Fibroblast of villous mesenchyme (primary cell): ENCODE results near the gene UGT1A8. TPM values are rescaled to one million over a fixed set of nuclear protein-coding genes. Genes with fewer than 3 reads are reported as not detected.

Source experiments
- DNase-seq: peaks from one replicate; pipeline ENCODE4 v3.0.0-alpha.2; 2010; ENCODE audit warnings: low read depth
- H3K4me3 ChIP-seq: 2 replicates; pipeline ENCODE4 v1.5.1; 2011; ENCODE audit warnings: low read depth, mild to moderate bottlenecking, low read length
- total RNA-seq: library from RNA; depleted of rRNA; stranded (reverse); fragments of >200 nt; gene quantifications from 2 replicates; pipeline ENCODE4 v1.2.3, GENCODE V29; 2012
- TF ChIP-seq, protein P1 (sequence below): IDR thresholded peaks from 2 replicates; pipeline ENCODE4 v1.5.1; 2012; ENCODE audit warnings: low read depth, mild to moderate bottlenecking, low read length; ENCODE audit not compliant: insufficient read depth

UGT1A8 gene
- total RNA-seq, 1 donor: under 0.01 TPM

- H3K4me3 ChIP-seq: no peak overlapping the region
- TF ChIP-seq, protein P1, sequence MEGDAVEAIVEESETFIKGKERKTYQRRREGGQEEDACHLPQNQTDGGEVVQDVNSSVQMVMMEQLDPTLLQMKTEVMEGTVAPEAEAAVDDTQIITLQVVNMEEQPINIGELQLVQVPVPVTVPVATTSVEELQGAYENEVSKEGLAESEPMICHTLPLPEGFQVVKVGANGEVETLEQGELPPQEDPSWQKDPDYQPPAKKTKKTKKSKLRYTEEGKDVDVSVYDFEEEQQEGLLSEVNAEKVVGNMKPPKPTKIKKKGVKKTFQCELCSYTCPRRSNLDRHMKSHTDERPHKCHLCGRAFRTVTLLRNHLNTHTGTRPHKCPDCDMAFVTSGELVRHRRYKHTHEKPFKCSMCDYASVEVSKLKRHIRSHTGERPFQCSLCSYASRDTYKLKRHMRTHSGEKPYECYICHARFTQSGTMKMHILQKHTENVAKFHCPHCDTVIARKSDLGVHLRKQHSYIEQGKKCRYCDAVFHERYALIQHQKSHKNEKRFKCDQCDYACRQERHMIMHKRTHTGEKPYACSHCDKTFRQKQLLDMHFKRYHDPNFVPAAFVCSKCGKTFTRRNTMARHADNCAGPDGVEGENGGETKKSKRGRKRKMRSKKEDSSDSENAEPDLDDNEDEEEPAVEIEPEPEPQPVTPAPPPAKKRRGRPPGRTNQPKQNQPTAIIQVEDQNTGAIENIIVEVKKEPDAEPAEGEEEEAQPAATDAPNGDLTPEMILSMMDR: no peak
- no peak for DNase-seq
These were observed 158.0 kb downstream of the UGT1A8 start for GRCh38 chr2:233775414-233775813.

GRCh38 chr2:233778030-233778429, 160.6 kb downstream of the UGT1A8 start, which contains the start of gene MROH2A:
MROH2A (plus strand) TSS chr2:233778330; CDS start chr2:233779359, 1,029 bp downstream.
- H3K4me3 ChIP-seq: no peak within 1 kb of the TSS
- TF ChIP-seq, protein P1: no peak
- no peak for DNase-seq

DNA sequence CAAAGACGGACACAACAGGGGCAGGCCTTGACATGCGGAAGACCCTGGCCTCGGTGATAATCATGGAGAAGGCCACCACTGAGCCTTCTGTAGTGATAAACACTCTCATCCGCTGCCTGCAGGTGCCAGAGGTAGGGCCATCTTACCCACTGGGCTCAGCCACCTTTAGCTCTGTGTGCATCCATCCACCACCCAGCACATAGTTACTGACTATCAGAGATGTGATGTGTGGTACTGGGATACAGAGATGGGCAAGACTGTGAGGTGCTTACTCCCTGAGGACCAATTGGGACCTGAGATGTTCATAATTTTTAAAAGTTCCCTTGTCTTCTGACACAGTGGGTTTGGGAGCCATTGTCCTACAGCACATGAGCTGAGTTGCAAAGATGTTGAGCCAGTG, 162.3 kb downstream of the UGT1A8 start:
- H3K4me3 ChIP-seq: no peak overlapping the region
- no peak for DNase-seq
- TF ChIP-seq, protein P1: no peak

DNA sequence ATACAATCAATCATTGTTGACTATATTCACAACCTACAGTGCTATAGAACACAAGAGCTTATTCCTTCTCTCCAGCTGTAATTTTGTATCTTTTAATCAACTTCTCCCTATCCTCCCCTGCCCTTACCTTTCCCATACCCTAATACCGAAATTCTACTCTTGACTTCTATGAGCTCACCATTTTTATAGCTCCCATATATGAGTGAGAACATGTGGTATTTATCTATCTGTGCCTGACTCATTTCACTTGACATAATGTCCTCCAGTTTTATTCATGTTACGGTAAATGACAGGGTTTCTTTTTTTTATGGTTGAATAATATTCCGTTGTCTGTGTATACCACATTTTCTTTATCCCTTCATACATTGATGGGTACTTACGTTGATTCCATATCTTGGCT, 163.3 kb downstream of the UGT1A8 start:
- no peak overlapping the region for H3K4me3 ChIP-seq
- peak; percentile 14 for DNase-seq
- TF ChIP-seq, protein P1: no peak

DNA sequence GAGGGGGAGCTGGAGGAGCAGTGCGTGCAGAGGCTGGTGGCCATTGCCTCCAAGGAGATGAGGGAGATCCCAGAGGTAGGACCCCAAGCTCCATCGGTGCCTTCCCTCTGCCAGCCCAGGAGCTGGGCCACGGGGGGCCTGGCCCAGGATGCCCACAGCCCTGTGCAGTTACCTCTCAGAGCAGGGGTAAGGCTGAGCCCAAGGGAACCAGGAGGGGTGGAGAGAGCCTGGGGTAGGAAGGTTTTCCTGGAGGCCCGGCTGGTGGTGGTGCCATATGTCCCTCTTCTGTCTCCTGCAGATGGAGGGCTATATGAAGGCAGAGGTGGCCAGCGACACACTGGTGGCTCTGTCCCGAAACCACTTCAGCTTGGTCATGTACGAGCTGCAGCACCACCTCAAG, 172.1 kb downstream of the UGT1A8 start:
- TF ChIP-seq, protein P1: no peak
- DNase-seq: no peak
- H3K4me3 ChIP-seq: no peak overlapping the region

- DNase-seq: no peak
- TF ChIP-seq, protein P1: no peak
- no peak overlapping the region for H3K4me3 ChIP-seq
These were observed 173.9 kb downstream of the UGT1A8 start for GRCh38 chr2:233791151-233791882.

DNA sequence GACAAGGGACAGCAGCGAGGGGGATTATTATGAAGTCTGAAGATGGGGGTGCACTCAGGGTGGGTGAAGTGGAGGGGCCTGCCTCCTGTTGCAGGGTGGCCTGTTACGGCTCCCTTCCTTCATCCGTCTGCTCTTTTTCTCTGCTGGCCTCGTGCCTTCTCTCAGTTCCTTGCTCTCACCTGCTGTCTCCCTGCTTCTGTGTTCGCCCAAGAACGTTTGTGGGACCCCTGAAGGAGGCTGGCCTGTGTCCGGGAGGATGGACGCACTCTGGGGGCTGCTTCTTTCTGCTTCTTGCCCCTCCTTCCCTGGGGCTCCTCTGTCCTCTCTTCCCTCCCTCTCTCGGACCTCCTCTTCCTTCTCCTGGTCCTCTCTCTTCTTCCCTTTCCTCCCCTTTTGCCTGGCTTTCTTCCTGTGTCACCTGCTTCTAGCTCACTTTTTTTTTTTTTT, 174.5 kb downstream of the UGT1A8 start:
- no peak overlapping the region for H3K4me3 ChIP-seq
- no peak for DNase-seq
- TF ChIP-seq, protein P1: no peak
